HepG2 (cell line): ENCODE results near the gene S1PR3.

Experiments used
- CREM ChIP-seq, 2 experiments: sonication (generic) in 1 of 2; formaldehyde crosslinking in 1 of 2; IDR thresholded peaks; 2 replicates each; pipeline versions ENCODE4 v1.4.0 to v1.6.1; 2016 to 2020; ENCODE audit warnings: antibody characterized with exemption in 1 of 2, mild to moderate bottlenecking in 1 of 2, missing genetic modification reagents in 1 of 2
- ELF4 ChIP-seq: sonication (generic); formaldehyde crosslinking; IDR thresholded peaks from 2 replicates; pipeline ENCODE4 v1.5.0; 2020; ENCODE audit warnings: missing genetic modification reagents, mild to moderate bottlenecking, moderate library complexity, borderline replicate concordance
- JUN ChIP-seq: sonication (generic); formaldehyde crosslinking; IDR thresholded peaks from 2 replicates; pipeline ENCODE4 v1.4.0; 2020; ENCODE audit warnings: mild to moderate bottlenecking, missing genetic modification reagents
- PAF1 ChIP-seq: IDR thresholded peaks from 2 replicates; pipeline ENCODE4 v1.6.1; 2016; ENCODE audit warnings: missing genetic modification reagents, missing compliant biosample characterization
- RFX5 ChIP-seq: IDR thresholded peaks from 2 replicates; pipeline ENCODE4 v1.6.1; 2011; ENCODE audit warnings: low read depth, low read length, improper control_type of control experiment
- TAF1 ChIP-seq: sonication (generic); formaldehyde crosslinking; IDR thresholded peaks from 2 replicates; pipeline ENCODE4 v1.4.0; 2020; ENCODE audit warnings: missing genetic modification reagents
- ZBTB25 ChIP-seq: IDR thresholded peaks from 2 replicates; pipeline ENCODE4 v1.6.1; 2018; ENCODE audit warnings: missing genetic modification reagents
- ZBTB39 ChIP-seq: sonication (generic); formaldehyde crosslinking; IDR thresholded peaks from 2 replicates; pipeline ENCODE4 v1.5.0; 2020; ENCODE audit warnings: missing genetic modification reagents
- ZNF207 ChIP-seq: fragments of 450-650 bp; IDR thresholded peaks from 2 replicates; pipeline ENCODE4 v1.6.1; 2016; ENCODE audit warnings: antibody characterized with exemption, borderline replicate concordance
- TF ChIP-seq, protein P1 (sequence below): sonication (generic); formaldehyde crosslinking; IDR thresholded peaks from 2 replicates; pipeline ENCODE4 v1.5.0; 2020; ENCODE audit warnings: mild to moderate bottlenecking, missing genetic modification reagents, moderate library complexity
- TF ChIP-seq, protein P2 (sequence below): IDR thresholded peaks from 2 replicates; pipeline ENCODE4 v1.6.1; 2012; ENCODE audit warnings: inconsistent platforms

- no peak for TF ChIP-seq ZBTB39
- TF ChIP-seq, protein P1, sequence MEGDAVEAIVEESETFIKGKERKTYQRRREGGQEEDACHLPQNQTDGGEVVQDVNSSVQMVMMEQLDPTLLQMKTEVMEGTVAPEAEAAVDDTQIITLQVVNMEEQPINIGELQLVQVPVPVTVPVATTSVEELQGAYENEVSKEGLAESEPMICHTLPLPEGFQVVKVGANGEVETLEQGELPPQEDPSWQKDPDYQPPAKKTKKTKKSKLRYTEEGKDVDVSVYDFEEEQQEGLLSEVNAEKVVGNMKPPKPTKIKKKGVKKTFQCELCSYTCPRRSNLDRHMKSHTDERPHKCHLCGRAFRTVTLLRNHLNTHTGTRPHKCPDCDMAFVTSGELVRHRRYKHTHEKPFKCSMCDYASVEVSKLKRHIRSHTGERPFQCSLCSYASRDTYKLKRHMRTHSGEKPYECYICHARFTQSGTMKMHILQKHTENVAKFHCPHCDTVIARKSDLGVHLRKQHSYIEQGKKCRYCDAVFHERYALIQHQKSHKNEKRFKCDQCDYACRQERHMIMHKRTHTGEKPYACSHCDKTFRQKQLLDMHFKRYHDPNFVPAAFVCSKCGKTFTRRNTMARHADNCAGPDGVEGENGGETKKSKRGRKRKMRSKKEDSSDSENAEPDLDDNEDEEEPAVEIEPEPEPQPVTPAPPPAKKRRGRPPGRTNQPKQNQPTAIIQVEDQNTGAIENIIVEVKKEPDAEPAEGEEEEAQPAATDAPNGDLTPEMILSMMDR, result no peak
- TF ChIP-seq, protein P2, sequence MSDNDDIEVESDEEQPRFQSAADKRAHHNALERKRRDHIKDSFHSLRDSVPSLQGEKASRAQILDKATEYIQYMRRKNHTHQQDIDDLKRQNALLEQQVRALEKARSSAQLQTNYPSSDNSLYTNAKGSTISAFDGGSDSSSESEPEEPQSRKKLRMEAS, result no peak
- TF ChIP-seq TAF1, result no peak
- TF ChIP-seq ZBTB25 (CRISPR knock-in tag), result no peak
- no peak for TF ChIP-seq PAF1
- TF ChIP-seq ZNF207, result no peak
- no peak for TF ChIP-seq CREM (IDR thresholded peaks at IDR 0.05)
- TF ChIP-seq CREM (CRISPR knock-in tag; IDR thresholded peaks at IDR 0.05), result no peak
- TF ChIP-seq ELF4 (CRISPR knock-in tag), result no peak
- TF ChIP-seq JUN, result no peak
- no peak for TF ChIP-seq RFX5
These were observed 51.7 kb downstream of the S1PR3 start for GRCh38 chr9:89042984-89043383.
